Esophagus muscularis mucosa (tissue), 4 donors: ENCODE data around the gene PDE4DIP. TPM values are rescaled to one million over a fixed set of nuclear protein-coding genes. Genes with fewer than 3 reads are reported as not detected.
A peak's percentile ranks its signal among the peaks of the same experiment; 100 is the strongest.
"Not testable (repeated sequence)": the region's sequence is repeated elsewhere in the genome, so short reads cannot be mapped to it uniquely, and the experiment has no call there.

Source experiments
- DNase-seq: peaks from one replicate; pipeline ENCODE4 v3.0.0-alpha.2; 2017; ENCODE audit errors: extremely low spot score
- H3K27ac ChIP-seq, 4 donors: fragments of 200-600 bp; sonication (generic); replicated peaks in 1 of 4; 1 replicate in 3 of 4; 2 replicates in 1 of 4; pipeline ENCODE4 v1.5.1; 2016 to 2019; ENCODE audit warnings: mild to moderate bottlenecking in 1 of 4
- H3K27me3 ChIP-seq, 4 donors: fragments of 200-600 bp; sonication (generic); one replicate each; pipeline versions ENCODE4 v1.5.1 to v1.6.0; 2016 to 2019
- H3K36me3 ChIP-seq, 4 donors: fragments of 200-600 bp; sonication (generic); one replicate each; pipeline ENCODE4 v1.5.1; 2016 to 2019
- H3K4me1 ChIP-seq, 4 donors: fragments of 200-600 bp; sonication (generic); one replicate each; pipeline ENCODE4 v1.5.1; 2016 to 2019
- H3K4me3 ChIP-seq, 4 donors: fragments of 200-600 bp; sonication (generic); 1 replicate in 2 of 4; 2 replicates in 2 of 4; pipeline ENCODE4 v1.5.1; 2016 to 2019; ENCODE audit warnings: mild to moderate bottlenecking in 4 of 4, moderate library complexity in 1 of 4
- H3K9me3 ChIP-seq, 4 donors: fragments of 200-600 bp; sonication (generic); 1 replicate in 3 of 4; 2 replicates in 1 of 4; pipeline ENCODE4 v1.5.1; 2016 to 2019
- WGBS: methylation state at CpG from one replicate; pipeline ENCODE4 v1.1.5; 2018; 5-methylcytosine and 5-hydroxymethylcytosine counted together
- intact Hi-C: fragments of 100-400 bp; cut with DNase I; formaldehyde crosslinking; loops from one replicate; pipeline ENCODE4 v1.15.1; 2023
- total RNA-seq, 4 donors: library from RNA; depleted of rRNA; stranded (reverse); fragments of >200 nt; gene quantifications; one replicate each; pipeline versions ENCODE4 v1.1.0 to v1.2.1, GENCODE V29; 2016

Gene PDE4DIP
- total RNA-seq: 100 to 1,000 TPM; 117 to 200 (median 169) TPM

DNA sequence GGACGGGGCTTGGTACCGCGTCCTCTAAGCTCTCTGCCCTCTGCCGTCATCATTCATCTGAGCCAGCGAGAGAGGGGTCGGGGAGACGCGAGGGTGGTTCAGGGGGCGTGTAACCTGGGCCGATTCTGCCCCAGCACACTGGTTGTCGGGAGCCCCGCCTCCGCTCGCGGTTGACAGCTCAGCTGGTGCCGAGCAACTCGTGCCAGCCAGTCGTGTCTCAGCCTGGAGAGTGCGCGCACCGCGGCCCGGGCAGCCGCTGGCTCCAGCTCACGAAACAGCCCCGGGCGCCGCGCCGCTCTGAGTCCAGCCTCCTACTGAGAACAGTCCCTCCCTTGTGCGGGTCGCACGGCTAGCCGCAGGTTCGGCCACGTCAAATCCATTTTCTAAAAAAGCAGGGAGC is at the start of gene PDE4DIP:
TSS of gene PDE4DIP (plus strand) at position 209 of the 400 bp plus-strand sequence. CDS start 347 bp downstream, outside the sequence.
- peak within 1 kb of the TSS in 1 of 4 donors; percentile 34 for H3K4me3 ChIP-seq
- H3K27me3 ChIP-seq, H3K9me3 ChIP-seq, DNase-seq, H3K36me3 ChIP-seq, H3K27ac ChIP-seq, H3K4me1 ChIP-seq, intact Hi-C loops: not testable (repeated sequence)
- WGBS: 0% methylated on average over 5 of the region's 36 CpGs

DNA sequence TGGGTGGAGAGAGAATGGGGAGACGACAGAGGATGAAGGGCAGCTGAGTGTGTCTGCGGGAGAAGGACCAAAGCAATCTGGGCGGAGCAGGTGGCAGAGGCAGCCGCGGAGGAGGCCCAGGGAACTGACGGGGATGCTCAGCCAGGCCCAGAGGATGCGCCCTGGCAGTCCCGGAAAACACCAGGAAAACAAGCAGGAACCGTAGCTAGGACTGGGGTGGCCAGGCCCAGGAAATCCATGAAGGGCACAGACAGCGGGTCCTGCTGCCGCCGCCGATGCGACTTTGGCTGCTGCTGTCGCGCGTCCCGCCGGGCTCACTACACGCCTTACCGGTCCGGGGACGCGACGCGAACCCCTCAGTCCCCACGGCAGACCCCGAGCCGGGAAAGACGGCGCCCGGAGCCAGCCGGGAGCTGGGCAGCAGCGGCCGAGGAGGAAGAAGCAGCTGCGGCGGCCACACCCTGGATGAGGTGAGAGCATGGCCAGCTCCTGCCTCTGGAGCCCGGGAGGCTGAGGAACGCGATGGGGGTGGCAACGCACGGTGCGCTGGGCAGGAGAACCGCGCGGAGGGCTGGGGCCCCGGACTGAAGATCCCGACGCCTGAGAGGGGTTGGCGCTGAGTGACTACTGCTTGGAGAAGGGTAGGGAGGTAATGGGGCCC is 35.8 kb upstream of the PDE4DIP start:
- H3K27me3 ChIP-seq, H3K27ac ChIP-seq, H3K4me3 ChIP-seq, H3K36me3 ChIP-seq, H3K4me1 ChIP-seq, DNase-seq, intact Hi-C loops, H3K9me3 ChIP-seq: not testable (repeated sequence)
- WGBS: no CpG with 5 or more reads among the region's 50 CpGs

DNA sequence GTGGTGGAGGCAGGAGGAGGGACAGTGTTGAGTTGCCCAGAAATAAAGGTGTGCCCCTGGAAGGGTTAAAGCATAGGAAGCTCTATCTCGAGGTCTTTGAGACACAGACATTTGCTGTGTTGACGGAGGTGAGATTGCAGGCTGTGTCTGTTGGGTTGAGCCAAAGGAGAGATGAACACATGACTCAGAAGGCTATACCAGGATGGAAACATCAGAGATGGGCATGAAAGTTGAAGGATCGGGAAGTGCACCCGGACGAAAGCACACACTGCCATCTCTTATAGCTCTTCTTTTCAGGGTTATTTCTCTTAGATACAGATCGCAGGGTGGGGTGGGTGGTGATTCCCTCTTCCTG is 35.3 kb upstream of the PDE4DIP start:
- H3K27me3 ChIP-seq, H3K36me3 ChIP-seq, H3K9me3 ChIP-seq, intact Hi-C loops, H3K27ac ChIP-seq, H3K4me1 ChIP-seq, H3K4me3 ChIP-seq, DNase-seq: not testable (repeated sequence)
- WGBS: no CpG with 5 or more reads among the region's 6 CpGs

DNA sequence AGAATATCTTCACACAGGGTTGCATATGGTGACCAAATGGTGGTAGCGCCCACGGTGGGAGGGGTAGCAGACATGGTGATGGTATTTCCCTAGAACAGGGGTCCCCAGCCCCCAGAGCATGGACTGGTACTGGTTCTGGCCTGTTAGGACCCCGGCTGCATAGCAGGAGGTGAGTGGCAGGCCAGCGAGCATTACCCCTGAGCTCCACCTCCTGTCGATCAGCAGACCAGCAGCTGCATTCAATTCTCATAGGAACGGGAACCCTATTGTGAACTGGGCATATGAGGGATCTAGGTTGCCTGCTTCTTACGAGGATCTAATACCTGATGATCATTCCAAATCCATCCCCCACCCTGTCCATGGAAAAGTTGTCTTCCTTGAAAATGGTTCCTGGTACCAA is 22.0 kb upstream of the PDE4DIP start:
- H3K36me3 ChIP-seq, H3K4me1 ChIP-seq, H3K27ac ChIP-seq, intact Hi-C loops, H3K27me3 ChIP-seq, H3K4me3 ChIP-seq, DNase-seq, H3K9me3 ChIP-seq: not testable (repeated sequence)
- WGBS: 100% methylated on average over 1 of the region's 7 CpGs

DNA sequence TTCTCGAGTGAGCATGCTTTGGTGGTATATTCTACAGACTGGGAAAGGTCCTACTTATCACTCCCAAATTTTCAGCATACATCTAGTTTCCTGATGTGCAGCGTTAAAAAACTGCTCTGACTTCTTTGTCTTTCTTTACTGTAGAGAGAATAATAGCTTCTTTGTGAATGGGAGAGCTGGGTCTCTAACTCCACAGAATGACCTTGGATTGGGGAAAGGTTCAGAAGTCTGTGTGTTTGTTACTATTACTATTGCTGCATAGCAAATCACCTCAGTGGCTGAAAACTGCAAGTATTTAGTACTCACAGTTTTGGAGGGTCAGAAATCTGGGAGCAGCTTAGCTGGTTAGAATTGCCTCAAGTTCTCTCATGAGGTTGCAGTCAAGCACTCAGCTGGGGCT is 20.4 kb upstream of the PDE4DIP start:
- intact Hi-C loops, H3K27me3 ChIP-seq, H3K36me3 ChIP-seq, H3K4me3 ChIP-seq, H3K27ac ChIP-seq, H3K4me1 ChIP-seq, DNase-seq, H3K9me3 ChIP-seq: not testable (repeated sequence)
- WGBS: no CpG with 5 or more reads among the region's 2 CpGs

DNA sequence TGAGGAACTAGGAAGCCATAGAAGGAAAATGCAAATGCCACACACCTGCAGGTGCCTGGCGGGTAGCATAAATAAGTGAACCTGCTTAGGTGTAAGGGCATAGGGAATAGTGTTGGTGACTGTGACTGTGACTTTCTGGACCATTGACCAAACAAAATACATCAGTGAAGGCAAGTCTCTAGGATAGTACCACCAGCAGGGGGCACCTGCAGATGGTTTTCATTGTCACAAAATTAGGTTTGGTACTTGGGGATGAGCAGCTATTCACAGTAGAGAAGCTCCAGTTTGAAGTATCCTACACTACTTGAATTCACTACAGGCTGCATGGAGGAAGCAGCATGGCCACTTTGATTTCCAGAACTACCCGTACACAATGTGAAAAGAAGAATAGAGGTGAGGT is 19.2 kb upstream of the PDE4DIP start:
- DNase-seq, intact Hi-C loops, H3K36me3 ChIP-seq, H3K4me1 ChIP-seq, H3K9me3 ChIP-seq, H3K4me3 ChIP-seq, H3K27me3 ChIP-seq, H3K27ac ChIP-seq: not testable (repeated sequence)
- WGBS: no CpG with 5 or more reads among the region's 2 CpGs

DNA sequence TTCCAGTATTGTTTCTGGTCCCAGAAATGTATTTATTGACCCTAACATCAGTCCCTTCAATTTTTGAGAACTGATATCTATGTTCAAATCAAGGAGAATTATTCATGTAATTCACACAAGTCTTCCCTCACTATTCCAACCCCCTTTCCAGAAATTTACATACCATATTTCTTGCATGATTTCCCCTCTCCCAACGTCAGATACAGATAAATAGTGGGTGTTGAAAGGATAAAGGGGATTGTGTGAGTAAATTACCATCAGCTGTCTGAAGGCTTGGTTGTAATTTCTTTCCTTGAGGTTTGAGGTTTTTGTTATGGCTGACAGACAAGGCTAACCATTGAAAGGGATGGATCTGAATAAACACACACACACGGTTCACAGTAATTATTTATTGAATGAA is 15.7 kb upstream of the PDE4DIP start:
- H3K4me1 ChIP-seq, intact Hi-C loops, H3K36me3 ChIP-seq, H3K27me3 ChIP-seq, DNase-seq, H3K4me3 ChIP-seq, H3K27ac ChIP-seq, H3K9me3 ChIP-seq: not testable (repeated sequence)
- 57% methylated on average over 1 of the region's 2 CpGs for WGBS

DNA sequence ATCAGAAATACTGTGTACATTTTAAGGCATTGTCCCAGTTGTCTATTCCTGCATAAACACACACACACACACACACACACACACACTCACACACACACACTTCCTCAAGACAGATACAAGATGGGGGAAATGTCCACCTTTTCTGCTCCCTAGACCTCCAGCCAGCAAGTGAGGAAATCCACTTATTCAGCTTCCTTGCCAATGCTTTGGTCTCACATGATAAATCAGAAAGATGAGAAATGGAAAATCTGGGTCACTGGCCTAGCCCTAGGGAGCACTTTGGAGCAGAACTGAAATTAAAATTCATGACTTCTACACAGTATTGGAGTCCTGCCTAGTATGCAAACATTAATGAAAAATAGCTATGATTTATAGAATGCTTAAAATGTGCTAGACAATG is 15.3 kb upstream of the PDE4DIP start:
- H3K27ac ChIP-seq, H3K4me3 ChIP-seq, DNase-seq, H3K9me3 ChIP-seq, H3K27me3 ChIP-seq, intact Hi-C loops, H3K4me1 ChIP-seq, H3K36me3 ChIP-seq: not testable (repeated sequence)

DNA sequence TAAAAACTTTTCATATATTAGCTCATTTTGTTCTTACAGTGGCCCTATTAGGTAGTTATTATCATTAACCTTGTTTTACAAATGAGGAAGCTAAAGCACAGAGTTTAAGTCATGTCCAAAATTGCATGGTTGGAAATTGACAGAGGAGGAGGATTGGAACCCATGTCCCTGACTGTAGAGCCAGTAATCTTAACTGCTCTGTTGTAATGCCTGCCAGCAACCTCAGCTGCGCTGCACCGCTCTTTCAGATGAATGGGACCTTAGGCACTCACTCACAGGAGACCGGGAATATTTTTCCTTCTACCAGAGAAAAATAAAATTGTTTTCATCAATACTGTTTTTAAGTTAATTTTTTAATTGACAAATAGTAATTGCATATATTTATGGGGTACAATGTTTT is 14.9 kb upstream of the PDE4DIP start:
- H3K4me1 ChIP-seq, H3K9me3 ChIP-seq, intact Hi-C loops, H3K27ac ChIP-seq, H3K36me3 ChIP-seq, H3K27me3 ChIP-seq, DNase-seq, H3K4me3 ChIP-seq: not testable (repeated sequence)
- no CpG with 5 or more reads among the region's 3 CpGs for WGBS

DNA sequence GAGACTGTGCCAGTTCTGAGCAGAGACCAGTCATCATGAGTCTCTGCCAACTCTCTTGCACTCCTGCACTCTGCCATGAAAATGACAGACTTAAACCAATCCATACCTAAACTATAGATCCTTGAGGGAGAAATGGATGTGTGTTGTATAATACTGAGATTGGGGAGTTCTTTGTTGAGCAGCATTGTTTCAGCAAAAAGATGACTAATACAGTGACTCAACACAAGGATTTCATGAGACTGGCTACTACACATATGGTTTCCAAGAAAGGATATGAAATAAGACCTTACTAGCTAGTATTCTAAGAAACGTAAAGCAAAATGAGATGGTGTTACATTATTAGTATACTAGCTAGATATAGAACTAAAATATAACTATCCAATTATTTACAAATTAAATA is 3.0 kb upstream of the PDE4DIP start:
- DNase-seq, H3K27me3 ChIP-seq, H3K4me1 ChIP-seq, H3K36me3 ChIP-seq, H3K27ac ChIP-seq, intact Hi-C loops, H3K4me3 ChIP-seq, H3K9me3 ChIP-seq: not testable (repeated sequence)
- WGBS: no CpG with 5 or more reads among the region's 1 CpG

DNA sequence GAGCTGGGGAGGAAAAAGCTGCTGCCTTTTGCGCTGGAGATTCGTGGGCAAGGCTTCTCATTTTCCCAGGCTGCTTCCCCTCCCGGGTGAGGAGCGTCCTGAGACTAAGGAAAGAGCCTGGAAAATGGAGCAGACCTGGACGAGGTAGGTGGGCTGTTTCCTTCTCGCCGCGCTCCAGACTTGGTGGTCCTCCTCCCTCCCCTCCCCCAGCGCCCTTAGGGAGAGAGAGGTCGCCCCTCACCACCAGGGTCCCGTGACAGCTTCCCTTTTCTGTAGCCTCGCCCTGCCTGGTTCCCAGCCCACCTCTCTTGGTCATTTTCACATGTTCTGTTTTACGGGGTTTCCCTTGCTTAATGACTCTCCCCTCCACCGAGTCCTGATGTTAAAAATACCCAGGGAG is 423 bp downstream of the PDE4DIP start:
- no CpG with 5 or more reads among the region's 14 CpGs for WGBS
- not testable (repeated sequence) for H3K4me1 ChIP-seq, H3K27me3 ChIP-seq

DNA sequence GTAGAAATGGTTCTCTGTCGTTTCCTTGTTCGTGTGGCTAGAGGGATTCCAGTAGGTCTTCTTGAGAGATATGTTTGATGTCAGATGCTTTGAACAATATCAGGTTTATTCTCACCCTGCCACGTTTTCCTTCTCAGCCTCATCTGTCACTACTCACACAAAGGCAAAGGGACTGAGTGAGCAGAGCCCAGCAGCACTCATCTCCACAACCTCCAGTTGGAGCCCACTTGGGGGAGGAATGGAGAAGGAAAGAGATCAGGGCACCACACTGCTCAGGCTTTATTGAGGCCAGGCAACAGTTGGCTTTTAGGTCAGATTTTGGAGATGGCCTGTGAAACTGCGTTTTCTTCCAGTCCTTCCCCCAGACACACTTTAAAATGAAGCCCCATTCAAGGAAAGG is 840 bp downstream of the PDE4DIP start:
- H3K4me1 ChIP-seq, intact Hi-C loops, DNase-seq, H3K36me3 ChIP-seq, H3K27me3 ChIP-seq, H3K4me3 ChIP-seq, H3K27ac ChIP-seq, H3K9me3 ChIP-seq: not testable (repeated sequence)
- WGBS: no CpG with 5 or more reads among the region's 4 CpGs

More for the DNA sequence above, 423 bp downstream of the PDE4DIP start:
- DNase-seq, H3K27ac ChIP-seq, H3K36me3 ChIP-seq, H3K9me3 ChIP-seq, intact Hi-C loops, H3K4me3 ChIP-seq: not testable (repeated sequence)

DNA sequence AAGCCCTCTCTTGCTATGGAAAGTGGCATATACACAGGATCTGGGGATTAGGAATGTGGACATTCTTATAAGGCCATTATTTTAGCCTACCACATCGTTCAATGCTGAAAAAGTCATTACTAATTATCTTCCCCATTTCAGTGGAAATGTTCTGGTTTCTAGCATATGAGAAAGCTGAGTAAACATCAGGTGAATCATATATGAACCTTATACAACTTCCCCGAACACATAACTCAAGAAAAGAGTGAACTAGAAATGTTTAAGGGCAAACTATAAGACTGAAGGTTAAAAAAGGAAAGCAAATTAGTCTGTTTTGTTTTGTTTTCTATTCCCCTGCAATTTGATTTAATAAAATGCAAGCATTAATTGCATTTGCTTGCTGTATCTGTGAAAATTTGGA is 6.1 kb downstream of the PDE4DIP start:
- DNase-seq, intact Hi-C loops, H3K4me3 ChIP-seq, H3K27me3 ChIP-seq, H3K36me3 ChIP-seq, H3K27ac ChIP-seq, H3K4me1 ChIP-seq, H3K9me3 ChIP-seq: not testable (repeated sequence)
- no CpG with 5 or more reads among the region's 2 CpGs for WGBS

DNA sequence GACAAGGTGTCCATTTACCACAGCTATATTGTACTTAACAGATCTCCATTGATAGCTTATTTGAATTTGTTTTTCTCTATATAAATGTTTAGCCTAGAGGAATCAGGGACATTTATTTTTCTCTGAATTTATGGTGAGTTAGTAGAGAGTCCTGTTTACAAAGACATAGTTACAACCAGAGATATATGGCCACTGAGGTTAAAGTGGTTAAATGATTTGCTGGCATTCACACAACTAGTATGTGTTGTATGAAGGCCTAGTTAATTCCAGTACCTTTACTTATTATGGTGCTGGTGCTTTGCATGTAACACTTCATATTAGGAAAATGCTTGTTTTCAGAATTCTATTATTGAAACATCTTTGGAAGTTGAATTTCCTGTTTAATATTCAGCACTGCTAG is 6.6 kb downstream of the PDE4DIP start:
- H3K27me3 ChIP-seq, DNase-seq, H3K4me3 ChIP-seq, intact Hi-C loops, H3K36me3 ChIP-seq, H3K27ac ChIP-seq, H3K4me1 ChIP-seq, H3K9me3 ChIP-seq: not testable (repeated sequence)
